Keratinocyte (primary cell): ENCODE measurements around the gene RHBDD1.

Source experiments
- CTCF ChIP-seq, 3 experiments: IDR thresholded peaks in 1 of 3; conservative IDR thresholded peaks in 1 of 3; optimal IDR thresholded peaks in 1 of 3; 2 replicates in 2 of 3; 3 replicates in 1 of 3; pipeline versions ENCODE3 to v1.5.1; 2011; ENCODE audit warnings: low read length in 3 of 3, mild to moderate bottlenecking in 3 of 3, moderate library complexity in 2 of 3, control low read depth in 1 of 3, inconsistent platforms in 1 of 3; ENCODE audit not compliant: insufficient read depth in 2 of 3; ENCODE audit errors: extremely low read depth in 1 of 3
- EZH2 ChIP-seq: IDR thresholded peaks from one replicate; pipeline ENCODE4 v1.6.1; 2012; ENCODE audit warnings: inconsistent platforms, mild to moderate bottlenecking, low read length, moderate library complexity

- no peak for TF ChIP-seq CTCF (optimal IDR thresholded peaks at IDR 0.05 in 1 of 3, IDR thresholded peaks at IDR 0.05 in 1 of 3, conservative IDR thresholded peaks at IDR 0.05 in 1 of 3; ENCODE audit: extremely low read depth in 1 of 3, insufficient read depth in 2 of 3, low read length in 3 of 3)
- no peak for TF ChIP-seq EZH2
Measured at GRCh38 chr2:226994775-226995174, 158.9 kb downstream of the RHBDD1 start.
